ENCODE measurements around the gene SPON1.

- TF ChIP-seq CTCF (IDR thresholded peaks at IDR 0.05; ENCODE audit: low read length) (no peak), EZH2 (optimal IDR thresholded peaks at IDR 0.05; ENCODE audit: low read depth, low read length) (no peak), EZH2phosphoT487 (IDR thresholded peaks at IDR 0.05; ENCODE audit: low read length) (no peak)
Observed at GRCh38 chr11:14228356-14228755, 265.8 kb downstream of the SPON1 start.
